GM06990 (cell line): ENCODE results near the gene PDAP1.

Experiments
- DNase-seq: peaks from one replicate; pipeline ENCODE4 v3.0.0-alpha.2; 2011; ENCODE audit not compliant: insufficient read length; ENCODE audit errors: extremely low read depth
- H3K27me3 ChIP-seq: replicated peaks from 2 replicates; pipeline ENCODE4 v1.6.0; 2011; ENCODE audit warnings: low read length; ENCODE audit not compliant: control insufficient read depth, insufficient read depth
- H3K36me3 ChIP-seq: 2 replicates; pipeline ENCODE4 v1.5.1; 2011; ENCODE audit warnings: low read length; ENCODE audit not compliant: control insufficient read depth, insufficient read depth
- H3K4me3 ChIP-seq: replicated peaks from 2 replicates; pipeline ENCODE4 v1.5.1; 2011; ENCODE audit warnings: low read depth, mild to moderate bottlenecking, control low read depth, low read length
- TF ChIP-seq, protein P1 (sequence below): IDR thresholded peaks from 2 replicates; pipeline ENCODE4 v1.5.1; 2011; ENCODE audit warnings: low read length, control low read depth, mild to moderate bottlenecking, inconsistent platforms; ENCODE audit not compliant: insufficient read depth, poor library complexity, severe bottlenecking

PDAP1 gene

DNA sequence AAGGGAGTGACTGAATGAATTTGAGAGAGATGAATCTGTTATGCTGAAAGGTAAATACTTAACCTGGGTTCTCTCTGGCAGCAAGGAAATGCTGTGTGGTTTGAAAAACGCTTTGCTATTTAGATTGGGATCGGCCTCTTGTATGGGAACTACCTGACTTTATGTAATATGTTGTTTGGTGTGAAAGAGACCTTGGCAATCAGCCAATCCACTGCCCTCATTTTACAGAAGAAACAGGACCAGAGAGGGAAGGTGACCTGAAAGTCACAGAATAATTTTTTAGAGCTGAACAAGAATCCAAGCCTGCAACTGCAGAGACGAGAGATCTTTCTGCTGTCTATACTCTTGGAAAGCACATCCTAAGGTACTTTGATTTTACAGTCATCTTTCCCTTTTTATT is 1.4 kb upstream of the PDAP1 start:
- H3K36me3 ChIP-seq: peaks cover 12% of the 10 kb centered on the region
- TF ChIP-seq, protein P1, sequence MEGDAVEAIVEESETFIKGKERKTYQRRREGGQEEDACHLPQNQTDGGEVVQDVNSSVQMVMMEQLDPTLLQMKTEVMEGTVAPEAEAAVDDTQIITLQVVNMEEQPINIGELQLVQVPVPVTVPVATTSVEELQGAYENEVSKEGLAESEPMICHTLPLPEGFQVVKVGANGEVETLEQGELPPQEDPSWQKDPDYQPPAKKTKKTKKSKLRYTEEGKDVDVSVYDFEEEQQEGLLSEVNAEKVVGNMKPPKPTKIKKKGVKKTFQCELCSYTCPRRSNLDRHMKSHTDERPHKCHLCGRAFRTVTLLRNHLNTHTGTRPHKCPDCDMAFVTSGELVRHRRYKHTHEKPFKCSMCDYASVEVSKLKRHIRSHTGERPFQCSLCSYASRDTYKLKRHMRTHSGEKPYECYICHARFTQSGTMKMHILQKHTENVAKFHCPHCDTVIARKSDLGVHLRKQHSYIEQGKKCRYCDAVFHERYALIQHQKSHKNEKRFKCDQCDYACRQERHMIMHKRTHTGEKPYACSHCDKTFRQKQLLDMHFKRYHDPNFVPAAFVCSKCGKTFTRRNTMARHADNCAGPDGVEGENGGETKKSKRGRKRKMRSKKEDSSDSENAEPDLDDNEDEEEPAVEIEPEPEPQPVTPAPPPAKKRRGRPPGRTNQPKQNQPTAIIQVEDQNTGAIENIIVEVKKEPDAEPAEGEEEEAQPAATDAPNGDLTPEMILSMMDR: no peak
- no peaks in the 10 kb centered on the region for H3K27me3 ChIP-seq
- peak overlapping the region; percentile 87 for H3K4me3 ChIP-seq
- no peak for DNase-seq

DNA sequence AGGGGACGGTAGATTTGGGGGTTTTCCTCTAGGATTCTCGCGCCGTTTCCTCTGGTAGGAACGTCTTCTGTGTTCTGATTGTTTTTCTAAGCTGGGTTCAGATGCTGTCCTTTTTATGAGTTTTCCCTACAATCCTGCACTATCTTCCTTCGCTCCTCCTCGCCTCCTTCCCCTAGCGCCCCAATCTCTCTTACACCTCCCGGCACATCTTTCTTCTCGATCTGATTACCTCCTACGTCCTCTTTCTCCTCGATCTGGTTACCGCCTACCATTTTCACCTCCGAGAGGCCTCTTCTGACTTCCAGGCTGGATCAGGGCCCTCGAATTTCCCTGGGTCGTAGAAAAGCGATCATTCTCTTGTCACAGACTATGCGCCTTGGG is 785 bp upstream of the PDAP1 start:
- H3K27me3 ChIP-seq: no peaks in the 10 kb centered on the region
- TF ChIP-seq, protein P1: no peak
- DNase-seq: no peak
- peaks cover 16% of the 10 kb centered on the region for H3K36me3 ChIP-seq
- peak overlapping the region; percentile 87 for H3K4me3 ChIP-seq

GRCh38 chr7:99407872-99408378 is 472 bp downstream of the PDAP1 start:
- DNase-seq: no peak
- H3K36me3 ChIP-seq: peaks cover 20% of the 10 kb centered on the region
- TF ChIP-seq, protein P1: no peak
- peak overlapping the region; percentile 87 for H3K4me3 ChIP-seq
- H3K27me3 ChIP-seq: no peaks in the 10 kb centered on the region

DNA sequence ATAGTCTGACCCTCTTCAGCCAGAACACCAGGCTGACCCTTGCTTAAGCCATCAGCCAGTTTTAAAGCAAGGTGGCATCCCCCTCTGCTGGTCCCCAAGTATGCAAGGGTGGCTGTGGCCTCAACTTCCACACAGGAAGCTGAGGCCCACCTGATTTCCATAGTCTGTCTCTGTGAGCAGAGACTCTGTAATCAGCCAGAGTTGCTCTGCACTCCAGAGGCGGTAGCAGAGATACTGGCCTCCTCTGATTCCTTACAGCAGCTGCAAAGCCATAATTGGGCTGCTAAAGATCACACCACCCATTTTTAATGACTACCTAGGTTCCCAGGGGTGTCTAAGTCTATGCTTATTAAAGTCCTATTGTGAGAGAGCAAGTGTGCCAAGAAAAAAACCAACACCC is 1.8 kb downstream of the PDAP1 start:
- Histone ChIP-seq H3K4me3 (peak overlapping the region; percentile 87), H3K27me3 (no peaks in the 10 kb centered on the region), H3K36me3 (peaks cover 22% of the 10 kb centered on the region)
- TF ChIP-seq, protein P1: peak; percentile 16
- no peak for DNase-seq

GRCh38 chr7:99404977-99405320 is 3.4 kb downstream of the PDAP1 start:
- no peak for DNase-seq
- TF ChIP-seq, protein P1: no peak
- H3K36me3 ChIP-seq: peaks cover 29% of the 10 kb centered on the region
- H3K27me3 ChIP-seq: no peaks in the 10 kb centered on the region
- H3K4me3 ChIP-seq: no peak overlapping the region
